WERI-Rb-1 (cell line): ENCODE data around the gene IL18RAP.

ENCODE experiments used
- DNase-seq: peaks from one replicate; pipeline ENCODE4 v3.0.0-alpha.2; 2020
- H3K27ac ChIP-seq: fragments of 250-450 bp; sonication (Bioruptor Pico); 2 replicates; pipeline ENCODE4 v1.5.1; 2020; ENCODE audit warnings: mild to moderate bottlenecking, moderate library complexity
- H3K27me3 ChIP-seq: fragments of 250-450 bp; sonication (Bioruptor Pico); 2 replicates; pipeline ENCODE4 v1.5.1; 2021; ENCODE audit warnings: mild to moderate bottlenecking, low read depth, moderate library complexity; ENCODE audit not compliant: insufficient read depth, severe bottlenecking
- H3K36me3 ChIP-seq: fragments of 250-450 bp; sonication (Bioruptor Pico); 2 replicates; pipeline ENCODE4 v1.5.1; 2020; ENCODE audit warnings: mild to moderate bottlenecking, moderate library complexity
- H3K4me3 ChIP-seq: 2 replicates; pipeline ENCODE4 v1.5.1; 2011; ENCODE audit warnings: low read depth, mild to moderate bottlenecking, control low read depth, low read length
- H3K9me3 ChIP-seq: fragments of 250-450 bp; sonication (Bioruptor Pico); 2 replicates; pipeline ENCODE4 v1.5.1; 2021; ENCODE audit warnings: mild to moderate bottlenecking, moderate library complexity; ENCODE audit not compliant: severe bottlenecking
- TF ChIP-seq, protein P1 (sequence below): IDR thresholded peaks from 2 replicates; pipeline ENCODE4 v1.5.1; 2011; ENCODE audit warnings: low read depth, mild to moderate bottlenecking, control low read depth, inconsistent platforms, low read length

IL18RAP gene

GRCh38 chr2:102423368-102423767 is 408 bp downstream of the IL18RAP start:
- peaks cover 54% of the 10 kb centered on the region for H3K27me3 ChIP-seq
- no peaks in the 10 kb centered on the region for H3K36me3 ChIP-seq
- no peak overlapping the region for H3K4me3 ChIP-seq
- TF ChIP-seq, protein P1, sequence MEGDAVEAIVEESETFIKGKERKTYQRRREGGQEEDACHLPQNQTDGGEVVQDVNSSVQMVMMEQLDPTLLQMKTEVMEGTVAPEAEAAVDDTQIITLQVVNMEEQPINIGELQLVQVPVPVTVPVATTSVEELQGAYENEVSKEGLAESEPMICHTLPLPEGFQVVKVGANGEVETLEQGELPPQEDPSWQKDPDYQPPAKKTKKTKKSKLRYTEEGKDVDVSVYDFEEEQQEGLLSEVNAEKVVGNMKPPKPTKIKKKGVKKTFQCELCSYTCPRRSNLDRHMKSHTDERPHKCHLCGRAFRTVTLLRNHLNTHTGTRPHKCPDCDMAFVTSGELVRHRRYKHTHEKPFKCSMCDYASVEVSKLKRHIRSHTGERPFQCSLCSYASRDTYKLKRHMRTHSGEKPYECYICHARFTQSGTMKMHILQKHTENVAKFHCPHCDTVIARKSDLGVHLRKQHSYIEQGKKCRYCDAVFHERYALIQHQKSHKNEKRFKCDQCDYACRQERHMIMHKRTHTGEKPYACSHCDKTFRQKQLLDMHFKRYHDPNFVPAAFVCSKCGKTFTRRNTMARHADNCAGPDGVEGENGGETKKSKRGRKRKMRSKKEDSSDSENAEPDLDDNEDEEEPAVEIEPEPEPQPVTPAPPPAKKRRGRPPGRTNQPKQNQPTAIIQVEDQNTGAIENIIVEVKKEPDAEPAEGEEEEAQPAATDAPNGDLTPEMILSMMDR: no peak
- no peak overlapping the region for H3K27ac ChIP-seq
- DNase-seq: no peak
- H3K9me3 ChIP-seq: no peaks in the 10 kb centered on the region

- TF ChIP-seq, protein P1: no peak
- DNase-seq: no peak
- Histone ChIP-seq H3K9me3 (no peaks in the 10 kb centered on the region), H3K4me3 (no peak overlapping the region), H3K27me3 (peaks cover 53% of the 10 kb centered on the region), H3K36me3 (no peaks in the 10 kb centered on the region), H3K27ac (no peak overlapping the region)
Measured at GRCh38 chr2:102424754-102425153, 1.8 kb downstream of the IL18RAP start.

DNA sequence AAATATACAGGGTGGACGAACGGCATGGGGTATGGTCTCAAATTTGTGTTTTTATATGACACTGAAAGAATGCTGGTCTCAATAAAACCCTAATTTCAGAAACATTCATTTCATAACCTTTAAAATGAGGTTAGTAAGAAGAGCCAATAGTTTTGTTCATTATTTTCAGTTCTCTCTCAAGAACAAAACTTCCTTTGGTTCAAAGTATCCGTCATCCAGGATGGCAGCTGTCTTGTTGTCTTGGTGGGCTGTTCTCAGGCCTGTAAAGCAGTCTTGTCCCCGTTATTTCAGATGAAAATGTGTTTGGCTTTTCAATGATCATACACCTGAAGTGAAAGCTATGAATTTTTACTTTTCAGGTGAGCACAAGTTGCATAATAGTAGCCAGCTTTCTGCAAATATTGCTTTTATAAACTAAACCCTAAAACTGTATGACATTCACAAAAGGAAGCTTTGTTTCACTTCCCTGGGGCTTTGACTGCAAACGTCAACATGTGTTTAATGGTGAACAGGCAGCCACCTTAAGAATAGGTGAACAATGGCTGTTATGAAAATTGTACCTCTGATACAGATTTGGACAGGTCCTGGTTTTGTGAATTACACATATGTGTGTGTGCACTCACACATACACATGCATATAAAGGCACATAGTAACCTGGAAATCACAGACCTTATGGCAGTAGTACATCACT is 2.6 kb downstream of the IL18RAP start:
- TF ChIP-seq, protein P1: no peak
- no peak for DNase-seq
- H3K4me3 ChIP-seq: no peak overlapping the region
- peaks cover 45% of the 10 kb centered on the region for H3K27me3 ChIP-seq
- H3K9me3 ChIP-seq: no peaks in the 10 kb centered on the region
- no peaks in the 10 kb centered on the region for H3K36me3 ChIP-seq
- H3K27ac ChIP-seq: no peak overlapping the region

- no peak for DNase-seq
- Histone ChIP-seq H3K27me3 (peaks cover 39% of the 10 kb centered on the region), H3K27ac (no peak overlapping the region), H3K9me3 (no peaks in the 10 kb centered on the region), H3K36me3 (no peaks in the 10 kb centered on the region), H3K4me3 (no peak overlapping the region)
- TF ChIP-seq, protein P1: no peak
Measured at GRCh38 chr2:102427249-102427648, 4.3 kb downstream of the IL18RAP start.

DNA sequence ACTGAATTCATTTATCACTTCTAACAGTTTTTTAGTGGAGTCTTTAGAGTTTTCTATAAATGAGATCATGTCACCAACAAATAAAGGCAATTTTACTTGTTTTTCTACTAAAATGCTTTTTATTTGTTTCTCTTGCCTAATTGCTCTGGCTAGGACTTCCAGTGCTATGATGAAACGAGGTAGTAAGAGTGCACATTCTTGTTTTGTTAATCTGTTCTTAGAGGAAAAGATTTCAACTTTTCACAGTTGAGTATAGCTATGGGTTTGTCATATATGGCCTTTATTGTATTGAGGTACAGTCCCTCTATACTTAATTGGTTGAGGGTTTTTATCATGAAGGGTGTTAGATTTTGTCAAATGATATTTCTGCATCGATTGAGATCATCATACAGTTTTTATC is 5.6 kb downstream of the IL18RAP start:
- H3K27ac ChIP-seq: no peak overlapping the region
- no peak overlapping the region for H3K4me3 ChIP-seq
- TF ChIP-seq, protein P1: no peak
- DNase-seq: no peak
- H3K36me3 ChIP-seq: no peaks in the 10 kb centered on the region
- H3K27me3 ChIP-seq: peaks cover 35% of the 10 kb centered on the region
- H3K9me3 ChIP-seq: no peaks in the 10 kb centered on the region

DNA sequence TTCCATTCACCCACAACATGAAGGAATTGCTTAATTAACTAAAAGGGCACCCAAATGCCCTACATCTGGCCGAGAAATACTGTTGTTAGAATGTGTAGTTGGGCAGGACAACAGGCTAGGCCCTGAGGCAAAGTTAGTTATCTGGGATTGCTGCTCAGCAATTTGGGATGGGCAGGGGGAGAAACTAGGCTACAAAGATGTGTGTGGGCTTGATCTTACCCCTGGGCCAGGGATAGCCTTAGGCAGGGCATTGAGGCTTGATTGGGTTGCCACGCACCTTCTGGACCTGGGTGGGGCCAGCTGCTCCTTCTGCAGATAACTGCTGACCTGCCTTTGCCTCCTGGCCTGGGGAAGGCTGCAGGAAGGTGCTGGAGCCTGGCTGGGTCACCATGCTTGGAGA is 9.4 kb downstream of the IL18RAP start:
- Histone ChIP-seq H3K9me3 (no peaks in the 10 kb centered on the region), H3K27me3 (peaks cover 49% of the 10 kb centered on the region), H3K27ac (no peak overlapping the region), H3K4me3 (no peak overlapping the region), H3K36me3 (no peaks in the 10 kb centered on the region)
- TF ChIP-seq, protein P1: no peak
- no peak for DNase-seq
